Tibial nerve (tissue), 3 donors: ENCODE results near the gene C3orf33.

ENCODE experiments used
- EP300 ChIP-seq, 2 donors: sonication (generic); formaldehyde crosslinking; IDR thresholded peaks; one replicate each; pipeline ENCODE4 v1.6.1; 2017; ENCODE audit warnings: antibody characterized with exemption in 2 of 2, mild to moderate bottlenecking in 1 of 2
- POLR2A ChIP-seq, 2 donors: fragments of 450-650 bp; IDR thresholded peaks; one replicate each; pipeline ENCODE4 v1.6.1; 2017; ENCODE audit warnings: antibody characterized with exemption in 2 of 2, mild to moderate bottlenecking in 2 of 2, moderate library complexity in 2 of 2

DNA sequence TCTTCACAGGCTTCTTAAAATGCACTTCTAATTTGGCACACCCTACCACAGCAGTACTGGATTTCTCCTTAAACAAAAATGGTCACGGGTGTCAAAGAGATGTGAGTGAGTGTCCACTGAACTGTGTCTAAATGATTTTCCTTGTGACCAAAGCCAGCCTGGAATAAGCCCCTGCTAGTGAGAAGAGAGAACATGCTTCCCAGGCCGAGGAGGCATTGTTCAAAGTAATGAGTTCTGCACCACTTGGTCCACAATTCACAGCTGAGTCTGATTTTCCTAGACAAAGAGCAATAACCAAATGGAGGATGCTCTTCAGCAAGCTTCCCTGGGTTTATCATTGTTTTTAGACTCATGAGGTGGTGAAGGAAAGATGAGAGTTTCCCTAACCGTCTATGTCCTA, 65.0 kb downstream of the C3orf33 start:
- no peak for TF ChIP-seq POLR2A (IDR thresholded peaks at IDR 0.05)
- no peak for TF ChIP-seq EP300 (IDR thresholded peaks at IDR 0.05)
